8988T (cell line): Measurements from ENCODE around the gene USP6NL.
"Not testable (repeated sequence)": the region's sequence is repeated elsewhere in the genome, so short reads cannot be mapped to it uniquely, and the experiment has no call there.

Experiments used
- DNase-seq: peaks from one replicate; pipeline ENCODE4 v3.0.0; 2011

Gene USP6NL

GRCh38 chr10:11511321-11511720 lies 100.1 kb downstream of the USP6NL start:
- DNase-seq, result no peak

- no peak for DNase-seq
These were observed 100.7 kb downstream of the USP6NL start for GRCh38 chr10:11510736-11511135.

GRCh38 chr10:11510281-11510680 lies 101.2 kb downstream of the USP6NL start:
- DNase-seq, result no peak

- no peak for DNase-seq
These were observed 102.4 kb downstream of the USP6NL start for GRCh38 chr10:11509036-11509435.

GRCh38 chr10:11506247-11506789 lies 105.1 kb downstream of the USP6NL start:
- no peak for DNase-seq

- DNase-seq, result no peak
These were observed 105.8 kb downstream of the USP6NL start for GRCh38 chr10:11505639-11506038.

- DNase-seq, result no peak
These were observed 106.7 kb downstream of the USP6NL start for GRCh38 chr10:11504566-11505285.

- no peak for DNase-seq
These were observed 109.8 kb downstream of the USP6NL start for GRCh38 chr10:11501600-11501999.

GRCh38 chr10:11499425-11500071 lies 111.9 kb downstream of the USP6NL start:
- no peak for DNase-seq

GRCh38 chr10:11498399-11498798 lies 113.1 kb downstream of the USP6NL start:
- DNase-seq, result no peak

GRCh38 chr10:11494923-11495322 lies 116.5 kb downstream of the USP6NL start:
- DNase-seq, result not testable (repeated sequence)

GRCh38 chr10:11493646-11494045 lies 117.8 kb downstream of the USP6NL start:
- no peak for DNase-seq

- DNase-seq, result no peak
These were observed 120.4 kb downstream of the USP6NL start for GRCh38 chr10:11491087-11491486.

- no peak for DNase-seq
These were observed 121.9 kb downstream of the USP6NL start for GRCh38 chr10:11489591-11489990.

- no peak for DNase-seq
These were observed 123.3 kb downstream of the USP6NL start for GRCh38 chr10:11488126-11488525.

- DNase-seq, result no peak
These were observed 128.0 kb downstream of the USP6NL start for GRCh38 chr10:11483201-11484148.

GRCh38 chr10:11482306-11482705 lies 129.1 kb downstream of the USP6NL start:
- DNase-seq, result no peak

GRCh38 chr10:11480687-11481086 lies 130.8 kb downstream of the USP6NL start:
- DNase-seq, result no peak

GRCh38 chr10:11479300-11479699 lies 132.2 kb downstream of the USP6NL start:
- no peak for DNase-seq

- no peak for DNase-seq
These were observed 132.6 kb downstream of the USP6NL start for GRCh38 chr10:11478807-11479206.

GRCh38 chr10:11475831-11476434 lies 135.5 kb downstream of the USP6NL start:
- no peak for DNase-seq

GRCh38 chr10:11473128-11473760 lies 138.2 kb downstream of the USP6NL start:
- DNase-seq, result no peak
